HG03159 (cell line): ENCODE data around the gene CCDC85C.

Experiments used
- ATAC-seq: cut with Tn5 transposase; IDR thresholded peaks from one replicate; pipeline ENCODE4 v1.9.1; 2021; ENCODE audit warnings: mild to moderate bottlenecking, moderate library complexity; ENCODE audit not compliant: unreplicated experiment

The CCDC85C gene

GRCh38 chr14:99481745-99482099 lies 122.3 kb downstream of the CCDC85C start:
- no peak for ATAC-seq

GRCh38 chr14:99480917-99481744 lies 122.9 kb downstream of the CCDC85C start, which contains the start of gene CCNK:
Gene CCNK (plus strand): TSS chr14:99481409. CDS start chr14:99492678, 11,269 bp downstream.
- ATAC-seq, result peak; percentile 86

- ATAC-seq, result peak; percentile 2
Observed at GRCh38 chr14:99479906-99480869, 123.8 kb downstream of the CCDC85C start, which contains the start of gene SETD3. Gene SETD3 (minus strand): TSS chr14:99480859. CDS start chr14:99465805, 15,054 bp downstream.

GRCh38 chr14:99479160-99479905 lies 124.7 kb downstream of the CCDC85C start:
- ATAC-seq, result no peak

- ATAC-seq, result no peak
Observed at GRCh38 chr14:99478128-99478527, 125.9 kb downstream of the CCDC85C start.

GRCh38 chr14:99476864-99477263 lies 127.1 kb downstream of the CCDC85C start:
- ATAC-seq, result no peak

GRCh38 chr14:99475660-99476059 lies 128.3 kb downstream of the CCDC85C start:
- no peak for ATAC-seq

GRCh38 chr14:99475179-99475578 lies 128.8 kb downstream of the CCDC85C start:
- ATAC-seq, result no peak

GRCh38 chr14:99473458-99473857 lies 130.5 kb downstream of the CCDC85C start:
- no peak for ATAC-seq

GRCh38 chr14:99472937-99473336 lies 131.1 kb downstream of the CCDC85C start:
- ATAC-seq, result no peak

- ATAC-seq, result no peak
Observed at GRCh38 chr14:99471731-99472130, 132.3 kb downstream of the CCDC85C start.

GRCh38 chr14:99468836-99469592 lies 135.0 kb downstream of the CCDC85C start:
- ATAC-seq, result no peak

- ATAC-seq, result no peak
Observed at GRCh38 chr14:99468081-99468480, 135.9 kb downstream of the CCDC85C start.

- ATAC-seq, result no peak
Observed at GRCh38 chr14:99467336-99468078, 136.5 kb downstream of the CCDC85C start.

- ATAC-seq, result no peak
Observed at GRCh38 chr14:99466758-99467157, 137.2 kb downstream of the CCDC85C start.

GRCh38 chr14:99465288-99465687 lies 138.7 kb downstream of the CCDC85C start:
- no peak for ATAC-seq

- ATAC-seq, result no peak
Observed at GRCh38 chr14:99463974-99464373, 140.0 kb downstream of the CCDC85C start.

- no peak for ATAC-seq
Observed at GRCh38 chr14:99462210-99462609, 141.8 kb downstream of the CCDC85C start.

GRCh38 chr14:99461411-99462085 lies 142.5 kb downstream of the CCDC85C start:
- no peak for ATAC-seq
